RCC 7860 (cell line): ENCODE results near the gene LILRA2.
"Not testable (repeated sequence)": the region's sequence is repeated elsewhere in the genome, so short reads cannot be mapped to it uniquely, and the experiment has no call there.

Experiments
- DNase-seq: peaks from one replicate; pipeline ENCODE4 v3.0.0-alpha.2; 2015; ENCODE audit warnings: low spot score
- FAIRE-seq: peaks from 2 replicates; lab custom pipeline; 2012; peaks lifted over from hg19 to GRCh38; lab: Jason Lieb, UNC

Gene LILRA2

GRCh38 chr19:54573330-54573872 is at the start of gene LILRA2:
LILRA2 (plus strand) TSS chr19:54573790; CDS start chr19:54573879, 89 bp downstream.
- no peak for FAIRE-seq
- no peak for DNase-seq

- DNase-seq = no peak
- FAIRE-seq = no peak
Observed at GRCh38 chr19:54525636-54526035, 48.0 kb upstream of the LILRA2 start.

- no peak for FAIRE-seq
- no peak for DNase-seq
Observed at GRCh38 chr19:54526972-54527371, 46.6 kb upstream of the LILRA2 start.

- no peak for DNase-seq
- no peak for FAIRE-seq
Observed at GRCh38 chr19:54530866-54531265, 42.7 kb upstream of the LILRA2 start.

GRCh38 chr19:54532528-54532927 is 41.1 kb upstream of the LILRA2 start:
- no peak for DNase-seq
- no peak for FAIRE-seq

- DNase-seq (no peak), FAIRE-seq (no peak)
Observed at GRCh38 chr19:54533476-54533875, 40.1 kb upstream of the LILRA2 start.

GRCh38 chr19:54534156-54534555 is 39.4 kb upstream of the LILRA2 start:
- no peak for DNase-seq
- FAIRE-seq = no peak

GRCh38 chr19:54535601-54536000 is 38.0 kb upstream of the LILRA2 start:
- no peak for DNase-seq
- no peak for FAIRE-seq

GRCh38 chr19:54536956-54537355 is 36.6 kb upstream of the LILRA2 start:
- no peak for DNase-seq
- no peak for FAIRE-seq

GRCh38 chr19:54541712-54542111 is 31.9 kb upstream of the LILRA2 start:
- FAIRE-seq (no peak), DNase-seq (no peak)

GRCh38 chr19:54548806-54549205 is 24.8 kb upstream of the LILRA2 start:
- FAIRE-seq (no peak), DNase-seq (no peak)

- FAIRE-seq (no peak), DNase-seq (no peak)
Observed at GRCh38 chr19:54549224-54549623, 24.4 kb upstream of the LILRA2 start.

GRCh38 chr19:54551293-54551692 is 22.3 kb upstream of the LILRA2 start:
- FAIRE-seq = no peak
- DNase-seq = no peak

- FAIRE-seq = no peak
- DNase-seq = no peak
Observed at GRCh38 chr19:54551950-54552912, 21.4 kb upstream of the LILRA2 start.

GRCh38 chr19:54552913-54553310 is 20.7 kb upstream of the LILRA2 start:
- FAIRE-seq (no peak), DNase-seq (no peak)

GRCh38 chr19:54554006-54554405 is 19.6 kb upstream of the LILRA2 start:
- DNase-seq (no peak), FAIRE-seq (no peak)

- DNase-seq = no peak
- no peak for FAIRE-seq
Observed at GRCh38 chr19:54554896-54555295, 18.7 kb upstream of the LILRA2 start.

- no peak for FAIRE-seq
Observed at GRCh38 chr19:54556194-54556593, 17.4 kb upstream of the LILRA2 start.

GRCh38 chr19:54558339-54558738 is 15.3 kb upstream of the LILRA2 start:
- FAIRE-seq (no peak), DNase-seq (no peak)

More at GRCh38 chr19:54556194-54556593, 17.4 kb upstream of the LILRA2 start:
- no peak for DNase-seq

- DNase-seq (no peak), FAIRE-seq (no peak)
Observed at GRCh38 chr19:54560881-54561385, 12.7 kb upstream of the LILRA2 start.

GRCh38 chr19:54561840-54562239 is 11.8 kb upstream of the LILRA2 start:
- FAIRE-seq (no peak), DNase-seq (no peak)

GRCh38 chr19:54563206-54563605 is 10.4 kb upstream of the LILRA2 start:
- DNase-seq, FAIRE-seq: not testable (repeated sequence)
